GM18951 (cell line): ENCODE measurements around the gene TUBB2B.

Source experiments
- POLR2A ChIP-seq: IDR thresholded peaks from 4 replicates; pipeline ENCODE4 v1.6.1; 2011; ENCODE audit warnings: mild to moderate bottlenecking; ENCODE audit not compliant: insufficient read length, insufficient read depth; ENCODE audit errors: extremely low read depth
- in situ Hi-C: fragments of 300-500 bp; cut with MboI; formaldehyde crosslinking; loops from one replicate; pipeline ENCODE4 v1.12.0; 2022; ENCODE audit warnings: low sequenced_read_pairs, mixed read lengths, inconsistent platforms; ENCODE audit not compliant: unreplicated experiment

The TUBB2B gene

GRCh38 chr6:3228046-3228671 is 706 bp upstream of the TUBB2B start:
- TF ChIP-seq POLR2A: no peak
- in situ Hi-C loops: no loop called here

DNA sequence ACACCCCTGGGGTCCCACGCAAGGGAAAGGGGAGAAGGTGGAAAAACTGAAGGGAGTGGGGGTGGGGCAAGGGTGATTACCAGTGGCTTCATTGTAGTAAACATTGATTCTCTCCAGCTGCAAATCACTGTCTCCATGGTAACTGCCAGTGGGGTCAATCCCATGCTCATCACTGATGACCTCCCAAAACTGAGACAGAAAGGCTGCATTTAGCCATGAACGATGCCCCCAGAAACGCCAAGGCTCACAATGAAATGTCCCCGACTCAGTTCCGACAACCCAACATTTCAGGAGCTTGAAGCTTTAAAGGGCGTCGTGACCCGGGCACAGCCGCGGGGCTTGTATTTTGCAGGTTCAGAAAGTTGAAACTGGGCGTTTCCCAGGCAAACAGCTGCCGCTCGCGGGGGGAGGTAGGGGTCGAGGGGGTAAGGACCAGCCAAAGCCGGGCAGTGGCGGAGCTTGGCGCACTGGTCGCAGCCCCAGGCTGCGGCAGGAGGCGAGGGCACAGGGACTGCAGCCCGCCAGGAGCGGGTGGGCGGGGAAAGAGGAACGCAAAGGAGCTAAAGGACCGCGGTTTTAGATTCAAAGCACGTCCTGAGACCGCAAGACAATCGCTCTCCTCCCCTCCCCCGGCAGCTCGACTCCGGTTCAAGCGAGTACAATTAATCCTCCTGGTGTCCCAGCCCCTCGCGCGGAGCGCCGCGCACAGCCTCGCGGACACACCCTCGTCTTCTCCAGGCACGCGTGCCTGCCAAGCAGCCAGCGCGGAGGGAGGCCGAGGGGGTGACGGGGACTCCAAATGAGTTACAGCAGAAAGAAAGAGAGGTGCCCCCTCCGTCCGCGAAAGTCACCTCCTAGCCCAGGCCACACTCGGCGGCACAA is 731 bp downstream of the TUBB2B start:
- in situ Hi-C loops: no loop called here
- no peak for TF ChIP-seq POLR2A

- TF ChIP-seq POLR2A: no peak
- in situ Hi-C loops: no loop called here
Measured at GRCh38 chr6:3226042-3226441, 1.4 kb downstream of the TUBB2B start.

- in situ Hi-C loops: no loop called here
- no peak for TF ChIP-seq POLR2A
Measured at GRCh38 chr6:3222506-3223038, 4.9 kb downstream of the TUBB2B start.

- TF ChIP-seq POLR2A: no peak
- in situ Hi-C loops: no loop called here
Measured at GRCh38 chr6:3221578-3221977, 5.9 kb downstream of the TUBB2B start.

DNA sequence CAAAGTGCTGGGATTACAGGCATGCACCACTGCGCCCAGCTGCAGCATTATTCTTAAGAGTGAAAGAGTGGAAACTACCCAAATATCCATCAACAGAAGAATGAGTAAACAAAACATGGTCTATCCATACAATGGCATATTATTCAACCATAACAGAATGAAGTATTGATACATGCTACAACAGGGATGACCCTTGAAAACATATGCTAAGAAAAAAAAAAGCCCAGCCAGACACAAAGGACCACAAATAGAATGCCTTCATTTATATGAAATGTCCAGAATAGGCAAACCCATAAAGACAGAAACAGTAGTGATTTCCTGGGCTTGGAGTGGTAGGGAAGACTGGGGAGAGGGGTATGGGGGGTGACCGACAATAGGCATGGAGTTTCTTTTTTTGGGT is 7.1 kb downstream of the TUBB2B start:
- in situ Hi-C loops: no loop called here
- TF ChIP-seq POLR2A: no peak

GRCh38 chr6:3218266-3218665 is 9.2 kb downstream of the TUBB2B start:
- in situ Hi-C loops: no loop called here
- no peak for TF ChIP-seq POLR2A

GRCh38 chr6:3217286-3217685 is 10.2 kb downstream of the TUBB2B start:
- TF ChIP-seq POLR2A: no peak
- in situ Hi-C loops: no loop called here

DNA sequence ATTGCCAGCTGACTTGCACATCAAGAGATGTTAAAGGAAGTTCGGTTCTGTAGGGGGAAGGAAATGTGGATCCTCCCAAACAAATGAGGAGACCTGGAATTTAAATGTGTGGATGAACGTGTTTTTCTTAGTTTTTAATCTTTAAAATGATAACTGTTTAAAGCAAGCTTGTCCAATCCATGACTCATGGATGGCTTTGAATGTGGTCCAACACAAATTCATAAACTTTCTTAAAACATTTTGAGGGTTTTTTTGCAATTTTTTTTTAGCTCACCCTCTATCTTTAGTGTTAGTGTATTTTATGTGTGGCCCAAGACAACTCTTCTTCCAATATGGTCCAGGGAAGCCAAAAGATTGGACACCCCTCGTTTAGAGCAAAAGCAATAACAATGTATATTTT is 12.6 kb downstream of the TUBB2B start:
- in situ Hi-C loops: no loop called here
- TF ChIP-seq POLR2A: no peak

- in situ Hi-C loops: no loop called here
- TF ChIP-seq POLR2A: no peak
Measured at GRCh38 chr6:3213334-3213695, 14.1 kb downstream of the TUBB2B start.

DNA sequence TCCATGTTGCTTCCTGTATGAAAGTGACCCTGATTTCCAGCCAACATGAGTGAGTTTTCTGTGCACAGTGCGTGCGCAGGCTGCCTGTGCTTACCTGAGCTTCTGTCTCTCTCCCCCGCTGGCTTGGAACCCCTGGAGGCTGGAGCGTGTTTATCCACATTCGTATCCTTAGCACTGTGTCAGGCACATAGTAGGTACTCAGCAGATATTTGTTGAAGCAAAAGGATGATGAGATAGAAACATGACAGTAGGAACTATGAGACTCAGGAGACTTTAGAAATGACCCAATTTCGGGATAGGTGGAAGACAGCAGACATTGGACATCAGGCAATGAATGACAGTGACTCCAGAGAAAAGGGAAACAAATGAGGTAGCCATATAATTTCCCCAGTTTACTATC is 15.2 kb downstream of the TUBB2B start:
- no peak for TF ChIP-seq POLR2A

DNA sequence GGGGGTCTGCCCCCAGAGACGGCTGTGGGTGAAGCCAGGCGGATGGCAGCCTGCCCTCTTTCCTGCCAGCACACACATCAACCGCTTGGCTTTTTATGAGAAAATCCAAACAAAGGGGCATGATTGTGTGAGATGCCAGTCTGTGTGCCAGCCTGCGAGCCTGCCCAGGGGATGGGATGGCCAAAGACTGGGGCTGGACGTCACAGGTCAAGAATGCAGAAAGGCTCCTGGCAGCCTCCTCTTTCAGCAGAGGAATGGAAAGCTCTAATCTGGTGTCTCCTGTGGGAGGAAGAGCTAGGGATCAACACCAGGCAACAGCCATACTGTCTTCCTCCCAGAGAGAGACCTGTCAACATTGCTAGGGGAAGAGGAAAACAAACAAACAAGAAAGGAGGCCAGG is 15.8 kb downstream of the TUBB2B start:
- in situ Hi-C loops: no loop called here
- TF ChIP-seq POLR2A: no peak

More for the DNA sequence above, 15.2 kb downstream of the TUBB2B start:
- in situ Hi-C loops: no loop called here

DNA sequence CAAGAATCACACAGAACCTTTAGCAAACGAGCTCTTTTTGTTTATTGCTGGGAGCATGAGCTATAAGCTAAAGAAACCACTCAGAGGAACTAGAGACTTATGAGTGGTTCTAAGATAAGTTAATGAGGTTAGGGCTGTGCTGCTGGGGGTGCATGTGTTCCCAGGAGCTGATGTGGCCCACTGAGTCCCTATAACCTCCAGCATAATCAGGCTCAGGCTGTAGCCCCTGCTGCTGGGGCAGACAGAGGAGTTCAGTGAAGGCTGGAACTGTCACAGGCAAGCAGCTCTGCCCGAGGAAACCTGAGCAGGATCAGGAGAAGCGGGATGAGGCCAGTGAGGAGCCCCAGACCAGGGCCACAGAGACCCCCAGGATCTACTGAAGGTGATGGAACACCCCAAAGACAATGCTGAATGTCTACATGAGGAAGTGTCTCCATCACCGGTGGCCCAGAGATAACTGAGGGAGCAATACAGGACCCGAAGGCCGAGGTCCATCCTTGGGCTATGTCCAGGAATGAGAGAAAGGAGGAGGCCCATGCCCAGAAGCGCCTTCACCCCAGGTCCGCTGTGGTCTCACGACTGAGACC is 17.3 kb downstream of the TUBB2B start:
- in situ Hi-C loops: no loop called here
- TF ChIP-seq POLR2A: no peak
